Upper lobe of left lung (tissue), 6 donors: ENCODE data around the gene PRKAR1B. TPM values are rescaled to one million over a fixed set of nuclear protein-coding genes. Genes with fewer than 3 reads are reported as not detected.

ENCODE experiments used
- ATAC-seq, 2 donors: fragments of 200-7000 bp; cut with Tn5 transposase; one replicate each; pipeline ENCODE4 v1.9.1; 2022; ENCODE audit warnings: mild to moderate bottlenecking in 2 of 2, moderate library complexity in 2 of 2; ENCODE audit not compliant: low FRiP score in 2 of 2
- DNase-seq, 2 donors: peaks; one replicate each; pipeline ENCODE4 v3.0.0-alpha.2; 2019 to 2020
- H3K27ac ChIP-seq, 4 donors: fragments of 200-600 bp; sonication (generic); one replicate each; pipeline ENCODE4 v1.5.1; 2016 to 2019
- H3K27me3 ChIP-seq, 4 donors: fragments of 200-600 bp; sonication (generic); one replicate each; pipeline ENCODE4 v1.5.1; 2017 to 2019
- H3K36me3 ChIP-seq, 4 donors: fragments of 200-600 bp; sonication (generic); one replicate each; pipeline ENCODE4 v1.5.1; 2016 to 2019
- H3K4me1 ChIP-seq, 4 donors: fragments of 200-600 bp; sonication (generic); one replicate each; pipeline ENCODE4 v1.5.1; 2018 to 2019
- H3K4me3 ChIP-seq, 4 donors: fragments of 200-600 bp; sonication (generic); one replicate each; pipeline ENCODE4 v1.5.1; 2017 to 2019; ENCODE audit warnings: mild to moderate bottlenecking in 2 of 4, moderate library complexity in 1 of 4
- H3K9me3 ChIP-seq, 4 donors: fragments of 200-600 bp; sonication (generic); one replicate each; pipeline ENCODE4 v1.5.1; 2018 to 2019
- CTCF ChIP-seq, 6 experiments: fragments of 450-650 bp in 4 of 6; fragments of 200-600 bp in 2 of 6; sonication (generic) in 2 of 6; IDR thresholded peaks; one replicate each; pipeline ENCODE4 v1.5.1; 2016 to 2019; ENCODE audit warnings: antibody characterized with exemption in 6 of 6
- EP300 ChIP-seq, 4 donors: sonication (generic); formaldehyde crosslinking; IDR thresholded peaks; one replicate each; pipeline ENCODE4 v1.5.1; 2017; ENCODE audit warnings: antibody characterized with exemption in 4 of 4, control low read depth in 2 of 4
- POLR2A ChIP-seq, 4 donors: fragments of 450-650 bp; IDR thresholded peaks; one replicate each; pipeline ENCODE4 v1.5.1; 2016 to 2017; ENCODE audit warnings: antibody characterized with exemption in 4 of 4, mild to moderate bottlenecking in 2 of 4
- POLR2AphosphoS5 ChIP-seq, 2 donors: sonication (generic); formaldehyde crosslinking; IDR thresholded peaks; one replicate each; pipeline ENCODE4 v1.5.1; 2017; ENCODE audit warnings: antibody characterized with exemption in 2 of 2
- WGBS, 2 donors: methylation state at CpG; one replicate each; pipeline ENCODE4 v1.1.5; 2017 to 2018; 5-methylcytosine and 5-hydroxymethylcytosine counted together
- total RNA-seq, 6 donors: library from RNA; depleted of rRNA in 4 of 6; stranded (reverse); fragments of >200 nt in 4 of 6; gene quantifications; one replicate each; pipeline versions ENCODE4 v1.1.0 to v1.2.1, GENCODE V29; 2016 to 2021
- donor health status: DM: no; HTN: no; CAD: no; lungs with moderate emphysema.
- donor health status: DM: no; HTN: yes; CAD: no; lungs with severe emphysema.

PRKAR1B gene
- total RNA-seq, 6 donors from 2014 or later = 10.3 to 24.4 (median 20.9) TPM

DNA sequence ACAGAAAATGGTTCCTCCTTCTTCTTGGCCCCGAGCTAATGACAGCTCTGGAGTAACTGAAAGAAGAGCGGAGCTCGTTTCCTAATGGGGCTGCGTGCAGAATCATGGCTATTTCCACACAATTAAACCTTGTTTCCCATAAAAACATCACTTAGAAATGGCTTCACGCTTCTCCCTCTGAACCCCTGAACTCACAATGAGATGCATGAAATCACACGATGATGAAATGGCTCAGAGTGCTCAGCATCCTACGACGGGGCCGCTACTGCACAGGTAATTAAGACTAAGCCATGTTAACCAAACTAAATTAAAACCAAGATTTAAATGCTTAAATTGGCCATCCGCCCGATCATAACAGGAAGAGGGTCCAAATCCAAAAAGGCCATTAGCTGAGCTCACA is 80.6 kb downstream of the PRKAR1B start:
- 85 to 97% methylated on average over 11 of the region's 11 CpGs for WGBS, 2 donors
- Histone ChIP-seq H3K27ac (no peak overlapping the region), H3K36me3 (no peaks in the 10 kb centered on the region), H3K27me3 (no peaks in the 10 kb centered on the region), H3K4me1 (no peaks in the 10 kb centered on the region), H3K9me3 (peaks cover 0 to 5% (median 0%) of the 10 kb centered on the region in 4 donors), H3K4me3 (no peak overlapping the region)
- no peak for TF ChIP-seq CTCF (IDR thresholded peaks at IDR 0.05)
- TF ChIP-seq POLR2AphosphoS5 (IDR thresholded peaks at IDR 0.05) = no peak
- no peak for TF ChIP-seq EP300 (IDR thresholded peaks at IDR 0.05)
- no peak for TF ChIP-seq POLR2A (IDR thresholded peaks at IDR 0.05)
- ATAC-seq (no peak), DNase-seq (no peak)

GRCh38 chr7:645606-646005 is 81.5 kb downstream of the PRKAR1B start:
- H3K4me1 ChIP-seq = no peaks in the 10 kb centered on the region
- TF ChIP-seq POLR2A (IDR thresholded peaks at IDR 0.05) (no peak), EP300 (IDR thresholded peaks at IDR 0.05) (no peak), POLR2AphosphoS5 (IDR thresholded peaks at IDR 0.05) (no peak), CTCF (IDR thresholded peaks at IDR 0.05) (no peak)
- no peak overlapping the region for H3K27ac ChIP-seq
- H3K9me3 ChIP-seq = peaks cover 0 to 5% (median 0%) of the 10 kb centered on the region in 4 donors
- ATAC-seq (no peak), DNase-seq (no peak)
- no peaks in the 10 kb centered on the region for H3K27me3 ChIP-seq
- no peaks in the 10 kb centered on the region for H3K36me3 ChIP-seq
- WGBS, 2 donors = 85 to 95% methylated on average over 8 to 13 of the region's 13 CpGs
- no peak overlapping the region for H3K4me3 ChIP-seq

GRCh38 chr7:644381-645305 is 82.4 kb downstream of the PRKAR1B start:
- no peaks in the 10 kb centered on the region for H3K4me1 ChIP-seq
- no peak overlapping the region for H3K27ac ChIP-seq
- TF ChIP-seq POLR2A (IDR thresholded peaks at IDR 0.05) = no peak
- no peak for TF ChIP-seq POLR2AphosphoS5 (IDR thresholded peaks at IDR 0.05)
- no peak for TF ChIP-seq EP300 (IDR thresholded peaks at IDR 0.05)
- no peak for TF ChIP-seq CTCF (IDR thresholded peaks at IDR 0.05)
- WGBS, 2 donors = 89 to 96% methylated on average over 21 to 33 of the region's 35 CpGs
- ATAC-seq (peak; percentile 34 to 36), DNase-seq (no peak)
- H3K4me3 ChIP-seq = no peak overlapping the region
- peaks cover 0 to 5% (median 0%) of the 10 kb centered on the region in 4 donors for H3K9me3 ChIP-seq
- no peaks in the 10 kb centered on the region for H3K36me3 ChIP-seq
- no peaks in the 10 kb centered on the region for H3K27me3 ChIP-seq

- DNase-seq (no peak), ATAC-seq (no peak)
- H3K36me3 ChIP-seq = no peaks in the 10 kb centered on the region
- no peaks in the 10 kb centered on the region for H3K4me1 ChIP-seq
- H3K27me3 ChIP-seq = no peaks in the 10 kb centered on the region
- peaks cover 0 to 5% (median 0%) of the 10 kb centered on the region in 4 donors for H3K9me3 ChIP-seq
- TF ChIP-seq CTCF (IDR thresholded peaks at IDR 0.05) (no peak), POLR2A (IDR thresholded peaks at IDR 0.05) (no peak), EP300 (IDR thresholded peaks at IDR 0.05) (no peak), POLR2AphosphoS5 (IDR thresholded peaks at IDR 0.05) (no peak)
- no peak overlapping the region for H3K4me3 ChIP-seq
- 97 to 98% methylated on average over 11 of the region's 11 CpGs for WGBS, 2 donors
- no peak overlapping the region for H3K27ac ChIP-seq
These were observed 85.1 kb downstream of the PRKAR1B start for GRCh38 chr7:641966-642365.
